H4 (cell line): Measurements from ENCODE around the gene ATF2. TPM values are rescaled to one million over a fixed set of nuclear protein-coding genes. Genes with fewer than 3 reads are reported as not detected.

Source experiments
- DNase-seq: peaks from one replicate; pipeline ENCODE4 v3.0.0-alpha.2; 2015; ENCODE audit warnings: low spot score
- total RNA-seq: library from RNA; depleted of rRNA; stranded (reverse); fragments of >200 nt; shearing (Covaris generic); gene quantifications from 2 replicates; pipeline ENCODE4 v1.2.3, GENCODE V29; 2014; rRNA removed

The ATF2 gene
- total RNA-seq = 25.2 and 30.0 TPM in 2 replicates

DNA sequence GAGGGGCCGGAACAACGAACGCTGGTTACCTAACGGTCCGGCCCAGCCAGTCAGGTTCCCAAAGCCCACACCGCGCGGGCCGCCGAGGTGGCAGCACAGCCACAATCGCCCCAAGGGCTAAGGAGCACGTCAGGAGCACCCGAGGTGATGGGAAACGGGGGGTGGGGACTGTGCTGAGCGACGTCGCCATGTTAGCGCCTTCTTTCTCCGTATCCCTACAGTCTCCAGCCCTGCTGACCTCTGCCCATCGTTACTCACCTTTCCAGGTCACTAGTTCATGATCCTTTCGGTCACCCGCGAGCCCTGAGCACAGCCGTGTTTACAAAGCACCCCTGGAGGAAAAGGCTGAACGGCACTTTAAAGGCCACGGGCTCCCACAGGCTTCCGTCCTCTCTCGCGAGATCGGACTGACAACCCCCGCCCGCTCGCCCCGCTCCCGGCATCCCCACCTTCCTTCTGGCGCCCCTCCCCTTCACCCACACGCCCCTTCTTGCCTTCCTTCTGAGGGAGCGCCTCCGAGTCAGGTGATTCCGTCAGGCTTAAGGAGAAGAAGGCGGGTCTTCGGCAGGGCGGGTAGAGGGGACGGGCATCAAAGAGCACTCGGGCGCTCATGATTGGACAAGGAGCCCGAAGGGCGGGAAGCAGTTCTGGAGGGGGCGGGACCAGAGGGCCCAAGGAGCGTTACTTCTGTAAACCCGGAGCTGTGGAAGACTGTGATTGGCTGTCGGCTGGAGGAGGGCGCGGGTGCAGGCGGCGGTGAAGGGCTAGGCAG lies at the start of gene ATF2:
TSS of gene ATF2 (minus strand) at position 412 of the 772 bp plus-strand sequence. CDS start 31,760 bp downstream, outside the sequence.
- DNase-seq = peak; percentile 99

- DNase-seq = peak; percentile 55
These were observed 39.9 kb upstream of the ATF2 start for GRCh38 chr2:175207741-175208438.

GRCh38 chr2:175206866-175207265 lies 38.9 kb upstream of the ATF2 start:
- DNase-seq = no peak

DNA sequence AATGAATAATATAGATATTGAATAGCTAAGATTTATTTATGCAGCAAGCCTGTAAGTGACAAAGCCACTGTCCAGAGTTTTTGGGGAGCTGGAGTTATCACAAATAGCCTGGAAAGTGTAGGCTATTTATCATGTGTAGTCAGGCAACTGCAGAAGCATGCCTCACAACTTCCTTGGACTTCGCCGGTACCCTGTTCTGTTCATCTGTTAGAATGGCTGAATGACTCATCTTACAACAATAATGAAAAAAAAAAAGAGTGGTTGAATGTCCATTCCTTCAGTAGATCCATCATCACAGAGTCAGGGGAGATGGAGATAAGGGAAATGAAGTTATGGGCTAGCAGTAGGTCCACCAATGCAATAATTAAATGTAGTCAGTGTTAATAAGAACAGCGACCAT lies 37.5 kb upstream of the ATF2 start:
- no peak for DNase-seq

GRCh38 chr2:175203621-175204496 lies 35.9 kb upstream of the ATF2 start:
- peak; percentile 56 for DNase-seq

- no peak for DNase-seq
These were observed 27.0 kb upstream of the ATF2 start for GRCh38 chr2:175195012-175195411.

DNA sequence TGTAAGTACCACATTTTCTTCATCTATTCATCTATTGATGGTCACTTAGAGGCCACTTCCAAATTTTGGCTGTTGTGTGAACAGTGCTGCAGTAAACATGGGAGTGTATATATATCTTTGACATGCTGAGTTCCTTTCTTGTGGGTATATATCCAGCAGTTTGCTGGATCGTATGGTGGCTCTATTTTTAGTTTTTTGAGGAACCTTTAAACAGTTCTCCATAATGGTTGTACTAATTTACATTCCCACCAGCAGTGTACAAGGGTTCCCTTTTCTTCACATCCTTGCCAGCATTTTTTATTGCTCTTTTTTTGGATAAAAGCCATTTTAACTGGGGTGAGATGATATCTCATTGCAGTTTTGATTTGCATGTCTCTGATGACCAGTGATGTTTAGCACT lies 20.8 kb upstream of the ATF2 start:
- DNase-seq = no peak

DNA sequence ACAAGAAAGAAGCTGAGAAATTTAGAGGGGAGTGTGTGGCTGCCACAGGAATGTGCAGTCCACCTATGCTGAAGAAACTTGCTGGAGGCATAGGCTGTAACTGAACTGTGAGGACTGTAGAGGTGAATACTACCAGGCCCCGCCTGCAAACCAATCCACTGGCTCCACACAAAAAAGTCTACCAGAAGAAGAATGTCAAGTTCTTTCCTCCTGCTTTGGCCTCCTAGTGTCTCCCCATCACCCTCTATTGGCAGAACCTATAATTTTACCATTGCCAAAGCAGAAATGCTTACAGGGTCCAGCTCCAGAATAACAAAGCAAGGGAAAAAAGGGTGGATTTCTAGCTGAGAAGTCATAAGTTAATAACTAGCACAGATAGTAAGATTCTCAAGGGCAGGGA lies 19.4 kb upstream of the ATF2 start:
- DNase-seq = peak; percentile 21

GRCh38 chr2:175183674-175184073 lies 15.7 kb upstream of the ATF2 start:
- DNase-seq = no peak

DNA sequence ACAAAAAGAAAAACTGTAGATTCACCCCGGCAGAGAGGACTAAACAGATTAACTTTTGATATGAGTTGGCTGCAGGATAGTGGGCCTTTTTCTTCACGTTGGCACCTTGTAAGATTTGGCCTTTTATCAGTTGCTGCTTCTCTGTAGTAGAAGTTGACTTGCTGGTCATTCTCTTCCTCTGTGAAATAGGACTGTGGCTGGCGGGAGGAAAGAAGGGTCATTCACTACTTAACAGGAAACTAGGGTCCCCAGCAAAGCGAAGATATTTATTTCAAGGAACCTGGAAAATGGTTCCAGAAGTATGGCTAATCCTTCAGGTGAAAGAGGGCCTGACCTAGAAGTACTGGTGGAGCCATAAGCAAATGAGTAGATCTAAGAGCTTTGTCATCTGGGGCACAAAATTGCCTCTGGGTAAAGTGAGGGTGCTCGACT lies 13.9 kb upstream of the ATF2 start:
- DNase-seq = no peak

DNA sequence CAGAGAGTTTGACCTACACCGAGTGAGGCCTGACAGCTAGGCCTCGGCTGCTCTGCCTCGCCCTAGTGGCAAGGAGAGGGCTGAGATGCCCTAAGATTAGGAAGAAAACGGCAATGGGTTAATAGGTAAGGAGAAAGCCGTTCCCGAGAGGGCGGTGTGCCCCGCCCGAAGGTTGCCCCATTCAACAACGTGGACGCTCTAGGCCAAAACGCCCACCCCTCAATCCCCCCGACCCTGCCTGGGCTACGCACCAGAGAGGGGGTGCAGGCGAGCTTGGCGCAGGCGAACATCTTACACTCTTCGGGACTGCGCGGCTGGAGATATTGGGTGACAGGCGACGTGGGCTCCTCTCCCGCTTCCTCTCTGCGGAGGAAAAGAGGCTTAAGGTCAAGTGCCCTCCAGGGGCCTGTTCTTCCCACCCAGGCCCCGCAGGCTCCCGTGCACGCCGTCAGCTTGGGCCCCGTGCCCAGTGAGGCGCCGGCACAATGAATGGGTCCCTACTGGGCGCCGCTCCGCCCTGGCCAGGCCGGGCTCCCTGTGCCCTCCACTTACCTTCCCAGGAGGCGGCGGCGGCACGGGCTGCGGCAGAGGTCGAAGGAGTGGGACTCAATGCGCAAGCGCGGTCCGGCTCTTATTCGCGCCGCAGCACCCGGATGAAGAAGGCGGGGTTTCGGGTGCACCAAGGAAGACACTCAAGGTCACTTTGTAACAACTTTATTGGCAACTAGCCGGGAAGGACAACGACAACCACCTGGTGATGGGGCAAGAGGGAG lies 13.3 kb upstream of the ATF2 start, which contains the start of gene ATP5MC3:
TSS of gene ATP5MC3 (minus strand) at position 607 of the 773 bp plus-strand sequence. CDS start at position 290, 317 bp downstream.
- peak; percentile 88 for DNase-seq

DNA sequence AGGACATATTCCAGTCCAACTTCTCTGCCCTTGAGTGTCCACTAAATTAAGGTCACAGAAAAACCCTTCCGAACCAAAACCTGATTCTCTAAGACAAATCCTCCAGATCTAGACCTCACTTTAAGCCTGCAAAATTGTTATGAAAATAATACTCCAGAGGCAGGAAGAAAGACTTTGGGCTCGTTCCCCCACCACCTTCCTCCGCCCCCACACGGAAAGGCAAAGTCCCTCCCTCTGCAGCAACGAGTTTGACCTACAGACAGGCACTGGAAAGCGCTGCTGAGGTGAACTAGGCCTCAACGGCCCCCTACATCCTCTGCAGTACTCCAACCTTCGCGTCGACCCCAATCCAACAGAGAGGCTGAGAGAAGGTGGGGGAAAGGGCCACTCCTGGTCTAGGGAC lies 12.7 kb upstream of the ATF2 start:
- DNase-seq = no peak

- no peak for DNase-seq
These were observed 8.6 kb upstream of the ATF2 start for GRCh38 chr2:175176624-175177023.

GRCh38 chr2:175175896-175176295 lies 7.9 kb upstream of the ATF2 start:
- DNase-seq = no peak

DNA sequence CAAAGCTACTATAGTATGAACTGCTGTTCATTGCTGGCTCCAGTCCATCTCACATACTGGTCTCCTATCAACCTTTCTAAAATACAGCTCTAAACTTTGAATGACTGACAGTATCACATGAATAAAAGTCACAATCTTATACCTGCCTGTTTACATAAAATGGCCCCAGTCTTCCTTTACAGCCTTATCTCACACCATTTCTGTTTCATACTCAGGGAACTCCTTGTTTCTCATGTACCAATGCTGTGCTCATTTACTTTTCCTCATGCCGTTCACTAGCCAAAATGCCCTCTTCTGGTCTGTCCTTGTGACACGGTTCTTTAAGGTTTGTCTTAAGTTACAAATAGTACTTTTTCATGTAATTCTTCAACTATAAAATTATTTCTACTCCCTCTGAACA lies 7.3 kb upstream of the ATF2 start:
- DNase-seq = no peak

GRCh38 chr2:175170659-175171304 lies 2.8 kb upstream of the ATF2 start:
- no peak for DNase-seq

DNA sequence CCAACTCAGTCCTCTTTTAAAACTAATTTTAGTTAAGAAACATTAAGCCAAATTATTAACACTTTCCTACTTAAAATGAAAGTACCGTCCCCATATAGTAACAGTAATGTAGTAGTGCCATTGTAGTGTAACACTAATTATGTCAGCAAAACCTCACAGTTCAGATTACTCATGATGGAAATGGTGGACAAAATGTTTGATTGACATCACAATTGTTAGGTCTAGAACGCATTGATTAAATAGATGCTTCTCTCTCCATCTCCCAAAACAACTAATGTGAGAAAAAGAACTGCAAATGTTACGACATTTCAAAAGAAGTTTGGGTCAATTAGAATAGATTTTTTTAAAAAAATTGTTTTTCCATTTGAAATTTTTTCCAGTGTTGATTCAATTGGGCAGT lies 1.2 kb upstream of the ATF2 start:
- DNase-seq = no peak

- DNase-seq = no peak
These were observed 552 bp upstream of the ATF2 start for GRCh38 chr2:175168564-175168945.

DNA sequence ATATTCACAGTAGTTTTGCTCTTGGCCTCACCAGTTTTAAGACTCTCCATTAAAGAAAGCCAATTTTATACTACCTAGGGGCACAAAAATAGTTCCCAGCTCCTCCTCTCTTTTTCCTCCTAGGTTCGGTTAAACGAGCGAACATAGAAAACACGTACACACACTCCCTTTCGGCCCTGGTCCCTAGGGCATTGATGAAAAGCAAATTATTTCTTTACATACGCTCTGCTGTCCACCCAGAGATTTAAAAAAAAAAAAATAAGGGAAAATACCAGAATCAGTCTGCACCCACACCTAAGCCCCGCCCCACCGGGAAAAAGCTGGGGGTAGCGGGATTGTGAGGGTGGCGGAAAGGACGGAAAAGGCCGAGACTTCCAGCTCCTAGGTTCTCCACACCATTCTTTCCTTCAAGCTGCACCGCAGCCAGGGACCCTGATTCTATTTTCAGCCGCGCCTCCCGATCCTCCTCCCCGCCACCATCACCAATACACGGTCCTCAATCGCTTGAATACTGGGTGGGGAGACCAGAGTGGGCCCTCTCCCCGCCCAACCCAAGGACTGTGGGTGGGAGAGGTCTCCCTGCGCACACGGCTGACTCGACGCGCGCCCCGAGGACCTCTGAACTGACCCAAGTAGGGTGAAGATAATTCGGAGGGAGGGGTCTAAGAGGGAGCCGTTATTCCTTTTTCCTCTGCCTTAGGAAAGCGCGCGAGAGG lies 769 bp downstream of the ATF2 start:
- no peak for DNase-seq

DNA sequence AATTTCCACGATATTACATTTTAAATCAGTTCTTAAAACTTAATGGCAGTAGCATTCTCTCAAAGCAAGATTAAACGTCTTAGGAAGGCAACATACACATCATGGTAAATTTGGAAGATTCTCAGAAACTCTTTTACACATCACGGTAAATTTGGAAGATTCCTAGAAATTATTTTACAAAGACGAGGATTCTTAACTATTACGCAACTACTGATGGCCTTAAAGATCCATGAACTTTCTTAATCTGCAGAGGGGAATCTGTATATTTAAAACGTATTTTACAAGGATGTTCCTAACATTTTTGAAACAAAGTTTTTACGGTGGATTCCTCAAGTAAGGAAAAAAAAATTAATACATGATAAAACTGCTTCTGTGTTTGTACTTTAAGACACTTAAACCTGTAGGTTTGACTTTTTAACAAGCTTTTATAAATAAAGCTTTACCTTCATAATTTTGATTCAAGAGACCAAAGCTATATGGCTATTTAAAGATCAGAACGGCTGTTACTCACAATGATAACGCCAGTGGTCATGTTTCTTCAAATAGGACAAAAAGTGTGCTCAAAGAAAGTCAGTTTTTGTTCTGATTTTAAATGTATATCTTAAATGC lies 1.7 kb downstream of the ATF2 start:
- DNase-seq = no peak
